Transverse colon (tissue), 4 donors: Measurements from ENCODE around the gene FUZ. TPM values are rescaled to one million over a fixed set of nuclear protein-coding genes. Genes with fewer than 3 reads are reported as not detected.

Source experiments
- DNase-seq: peaks from one replicate; pipeline ENCODE4 v3.0.0-alpha.2; 2019
- H3K27ac ChIP-seq, 4 donors: fragments of 200-600 bp; sonication (generic); 2 replicates each; pipeline ENCODE4 v1.5.1; 2016 to 2018; ENCODE audit warnings: inconsistent platforms in 4 of 4
- H3K27me3 ChIP-seq: fragments of 200-600 bp; sonication (generic); 2 replicates; pipeline ENCODE4 v1.5.1; 2017; ENCODE audit warnings: inconsistent platforms
- H3K36me3 ChIP-seq, 4 donors: fragments of 200-600 bp; sonication (generic); 2 replicates each; pipeline ENCODE4 v1.5.1; 2017 to 2019; ENCODE audit warnings: inconsistent platforms in 4 of 4
- H3K4me1 ChIP-seq, 4 donors: fragments of 200-600 bp; sonication (generic); 2 replicates each; pipeline ENCODE4 v1.5.1; 2017 to 2020; ENCODE audit warnings: inconsistent platforms in 4 of 4
- H3K4me3 ChIP-seq, 4 donors: fragments of 200-600 bp; sonication (generic); 1 replicate in 1 of 4; 2 replicates in 3 of 4; pipeline versions ENCODE4 v1.5.1 to v1.6.1; 2017 to 2019; ENCODE audit warnings: inconsistent platforms in 4 of 4
- H3K9me3 ChIP-seq, 2 donors: fragments of 200-600 bp; sonication (generic); 2 replicates each; pipeline ENCODE4 v1.5.1; 2017 to 2019; ENCODE audit warnings: inconsistent platforms in 2 of 2
- CTCF ChIP-seq, 5 experiments: fragments of 200-600 bp in 3 of 5; fragments of 450-650 bp in 2 of 5; sonication (generic) in 3 of 5; IDR thresholded peaks; 1 replicate in 2 of 5; 2 replicates in 3 of 5; pipeline ENCODE4 v1.5.1; 2016 to 2017; ENCODE audit warnings: antibody characterized with exemption in 5 of 5, inconsistent platforms in 3 of 5, mild to moderate bottlenecking in 2 of 5, moderate library complexity in 1 of 5
- EP300 ChIP-seq: sonication (generic); formaldehyde crosslinking; IDR thresholded peaks from one replicate; pipeline ENCODE4 v1.6.1; 2017; ENCODE audit warnings: antibody characterized with exemption, low read depth
- POLR2A ChIP-seq: fragments of 450-650 bp; IDR thresholded peaks from one replicate; pipeline ENCODE4 v1.6.1; 2016; ENCODE audit warnings: antibody characterized with exemption, mild to moderate bottlenecking, moderate library complexity
- POLR2AphosphoS5 ChIP-seq, 3 donors: sonication (generic); formaldehyde crosslinking; IDR thresholded peaks; one replicate each; pipeline ENCODE4 v1.6.1; 2016; ENCODE audit warnings: antibody characterized with exemption in 3 of 3
- WGBS, 2 donors: methylation state at CpG; one replicate each; pipeline ENCODE4 v1.1.5; 2018; ENCODE audit warnings: low coverage in 1 of 2; 5-methylcytosine and 5-hydroxymethylcytosine counted together
- in situ Hi-C, 4 donors: fragments of 200-750 bp; cut with MboI; loops; one replicate each; pipeline versions ENCODE4 v1.15.0 to v1.15.1; 2017; ENCODE audit warnings: low sequenced_read_pairs in 3 of 4, low pct_ligation_motif_present in 1 of 4, low pct_unique_long_range_greater_than_20kb in 1 of 4
- intact Hi-C: fragments of 100-400 bp; cut with DNase I; formaldehyde crosslinking; loops from one replicate; pipeline ENCODE4 v1.15.1; 2023; ENCODE audit warnings: low total_unique reads
- total RNA-seq, 4 donors: library from RNA; depleted of rRNA; stranded (reverse); fragments of >200 nt; gene quantifications; one replicate each; pipeline ENCODE4 v1.1.0, GENCODE V29; 2016

The FUZ gene
- total RNA-seq, 4 donors from 2014 or later, result 10.2 to 20.1 (median 13.1) TPM

DNA sequence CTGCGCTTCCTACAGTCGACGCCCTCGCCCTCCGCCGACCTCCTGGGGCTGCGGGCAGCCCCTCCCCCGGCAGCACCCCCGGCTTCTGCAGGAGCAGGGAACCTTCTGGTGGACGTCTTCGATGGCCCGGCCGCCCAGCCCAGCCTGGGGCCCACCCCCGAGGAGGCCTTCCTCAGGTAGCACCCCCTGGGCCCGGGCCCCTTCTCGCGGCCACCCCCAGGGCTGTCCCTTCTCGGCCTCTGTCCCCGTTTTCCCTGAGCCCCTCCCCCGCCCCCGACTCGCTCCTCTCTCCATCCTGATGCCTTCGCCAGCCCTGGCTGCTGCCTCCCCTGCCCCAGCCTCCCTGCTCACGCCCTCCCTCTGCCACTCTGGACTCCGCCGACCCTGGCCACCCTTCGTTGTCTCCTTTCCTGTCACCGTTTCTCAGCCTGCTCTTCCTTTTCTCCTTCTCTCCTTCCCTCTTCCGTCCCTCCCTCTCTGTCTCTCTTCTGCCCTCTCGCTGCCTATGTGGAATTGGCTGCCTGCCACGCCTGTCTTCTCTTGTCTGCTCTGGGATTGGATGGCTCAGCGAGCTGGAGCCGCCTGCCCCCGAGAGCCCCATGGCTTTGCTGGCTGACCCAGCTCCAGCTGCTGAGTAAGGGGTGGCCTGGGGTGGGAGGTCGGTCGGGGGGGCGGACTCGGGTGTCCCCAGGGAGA lies 11.0 kb downstream of the FUZ start:
- DNase-seq, result peak; percentile 76
- TF ChIP-seq CTCF (IDR thresholded peaks at IDR 0.05) (peak in 1 of 5 experiments; percentile 13), POLR2AphosphoS5 (IDR thresholded peaks at IDR 0.05) (peak in 1 of 3 donors; percentile 19), EP300 (no peak)
- H3K36me3 ChIP-seq, result peaks cover 0 to 31% (median 12%) of the 10 kb centered on the region in 4 donors
- H3K4me1 ChIP-seq, result peaks cover 0 to 11% (median 4%) of the 10 kb centered on the region in 4 donors
- intact Hi-C loops, result no loop called here
- in situ Hi-C loops, result no loop called here
- H3K9me3 ChIP-seq, result no peaks in the 10 kb centered on the region
- H3K27ac ChIP-seq, result peak overlapping the region; percentile 52 to 76 (median 58)
- H3K27me3 ChIP-seq, result no peaks in the 10 kb centered on the region
- peak overlapping the region; percentile 4 to 46 (median 28) for H3K4me3 ChIP-seq
- 58 to 67% methylated on average over 10 to 32 of the region's 38 CpGs for WGBS, 2 donors

DNA sequence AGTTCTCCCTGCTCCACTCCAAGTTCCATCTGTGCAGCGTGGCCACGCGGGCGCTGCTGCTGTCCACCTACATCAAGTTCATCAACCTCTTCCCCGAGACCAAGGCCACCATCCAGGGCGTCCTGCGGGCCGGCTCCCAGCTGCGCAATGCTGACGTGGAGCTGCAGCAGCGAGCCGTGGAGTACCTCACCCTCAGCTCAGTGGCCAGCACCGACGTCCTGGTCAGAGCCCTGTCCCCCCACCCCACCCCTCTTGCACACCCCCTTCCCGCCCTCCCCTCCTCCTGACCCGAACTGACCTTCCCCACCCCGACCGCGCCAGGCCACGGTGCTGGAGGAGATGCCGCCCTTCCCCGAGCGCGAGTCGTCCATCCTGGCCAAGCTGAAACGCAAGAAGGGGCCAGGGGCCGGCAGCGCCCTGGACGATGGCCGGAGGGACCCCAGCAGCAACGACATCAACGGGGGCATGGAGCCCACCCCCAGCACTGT lies 11.6 kb downstream of the FUZ start:
- H3K4me1 ChIP-seq, result peaks cover 0 to 11% (median 4%) of the 10 kb centered on the region in 4 donors
- in situ Hi-C loops, result no loop called here
- H3K9me3 ChIP-seq, result no peaks in the 10 kb centered on the region
- DNase-seq, result no peak
- peak overlapping the region; percentile 52 to 76 (median 58) for H3K27ac ChIP-seq
- intact Hi-C loops, result no loop called here
- 80 to 84% methylated on average over 3 to 19 of the region's 32 CpGs for WGBS, 2 donors
- H3K36me3 ChIP-seq, result peaks cover 0 to 31% (median 14%) of the 10 kb centered on the region in 4 donors
- peak overlapping the region in 3 of 4 donors; percentile 24 to 46 (median 32) for H3K4me3 ChIP-seq
- TF ChIP-seq CTCF (IDR thresholded peaks at IDR 0.05), result no peak
- H3K27me3 ChIP-seq, result no peaks in the 10 kb centered on the region

GRCh38 chr19:49800771-49801170 lies 12.3 kb downstream of the FUZ start:
- H3K27me3 ChIP-seq, result no peaks in the 10 kb centered on the region
- 93% methylated on average over 10 of the region's 10 CpGs; no CpG with 5 or more reads in 1 of the 2 donors for WGBS, 2 donors
- in situ Hi-C loops, result no loop called here
- H3K27ac ChIP-seq, result no peak overlapping the region
- intact Hi-C loops, result no loop called here
- no peaks in the 10 kb centered on the region for H3K9me3 ChIP-seq
- DNase-seq, result no peak
- H3K36me3 ChIP-seq, result peaks cover 0 to 34% (median 16%) of the 10 kb centered on the region in 4 donors
- peaks cover 0 to 11% (median 4%) of the 10 kb centered on the region in 4 donors for H3K4me1 ChIP-seq
- TF ChIP-seq POLR2A, result no peak
- no peak overlapping the region for H3K4me3 ChIP-seq

GRCh38 chr19:49799798-49800376 lies 13.2 kb downstream of the FUZ start:
- in situ Hi-C loops (no loop called here), intact Hi-C loops (no loop called here)
- no peaks in the 10 kb centered on the region for H3K9me3 ChIP-seq
- peaks cover 0 to 11% (median 4%) of the 10 kb centered on the region in 4 donors for H3K4me1 ChIP-seq
- no peak overlapping the region for H3K4me3 ChIP-seq
- H3K27me3 ChIP-seq, result no peaks in the 10 kb centered on the region
- peaks cover 0 to 43% (median 20%) of the 10 kb centered on the region in 4 donors for H3K36me3 ChIP-seq
- TF ChIP-seq EP300 (no peak), CTCF (IDR thresholded peaks at IDR 0.05) (peak in 1 of 5 experiments; percentile 6), POLR2A (no peak), POLR2AphosphoS5 (IDR thresholded peaks at IDR 0.05) (no peak)
- H3K27ac ChIP-seq, result no peak overlapping the region
- 99% methylated on average over 24 of the region's 25 CpGs; no CpG with 5 or more reads in 1 of the 2 donors for WGBS, 2 donors
- DNase-seq, result no peak
